K562 (cell line): ENCODE measurements around the gene NPEPL1. TPM values are rescaled to one million over a fixed set of nuclear protein-coding genes. Genes with fewer than 3 reads are reported as not detected.
A peak's percentile ranks its signal among the peaks of the same experiment; 100 is the strongest.

Experiments used
- ARHGAP35 ChIP-seq: fragments of 450-650 bp; IDR thresholded peaks from 2 replicates; pipeline ENCODE4 v1.6.1; 2018; ENCODE audit not compliant: partially characterized antibody
- ATF7 ChIP-seq: fragments of 450-650 bp; IDR thresholded peaks from 2 replicates; pipeline ENCODE4 v1.7.1; 2014; ENCODE audit warnings: mild to moderate bottlenecking, moderate library complexity
- BRD4 ChIP-seq: fragments of 200-600 bp; sonication (generic); IDR thresholded peaks from 2 replicates; pipeline ENCODE4 v1.6.1; 2017; ENCODE audit warnings: inconsistent platforms
- CBFA2T3 ChIP-seq: fragments of 450-650 bp; IDR thresholded peaks from 2 replicates; pipeline ENCODE4 v1.6.1; 2017
- CEBPZ ChIP-seq: fragments of 150-350 bp; IDR thresholded peaks from 2 replicates; pipeline ENCODE4 v1.6.1; 2014; ENCODE audit warnings: low read depth, mild to moderate bottlenecking, low read length, borderline replicate concordance
- GMEB1 ChIP-seq: fragments of 250-450 bp; sonication (Bioruptor Pico); IDR thresholded peaks from 2 replicates; pipeline ENCODE4 v1.4.0; 2020; ENCODE audit warnings: mild to moderate bottlenecking
- POLR2H ChIP-seq: IDR thresholded peaks from 2 replicates; pipeline ENCODE4 v1.6.1; 2016; ENCODE audit warnings: missing genetic modification characterization, low read depth, mild to moderate bottlenecking, control low read depth, missing compliant biosample characterization, moderate library complexity
- SAFB2 ChIP-seq: fragments of 200-400 bp; formaldehyde crosslinking; IDR thresholded peaks from 2 replicates; pipeline ENCODE4 v1.6.1; 2018; ENCODE audit warnings: borderline replicate concordance, low read length, low read depth, moderate library complexity; ENCODE audit not compliant: severe bottlenecking
- SREBF2 ChIP-seq: sonication (generic); formaldehyde crosslinking; IDR thresholded peaks from 2 replicates; pipeline ENCODE4 v1.4.0; 2020; ENCODE audit warnings: mild to moderate bottlenecking, missing genetic modification reagents
- THRB ChIP-seq: fragments of 450-650 bp; formaldehyde crosslinking; conservative IDR thresholded peaks from 2 replicates; pipeline ENCODE4 v1.4.0; 2022; ENCODE audit warnings: mild to moderate bottlenecking, missing genetic modification characterization
- WHSC1 ChIP-seq: IDR thresholded peaks from one replicate; pipeline ENCODE4 v1.6.1; 2012; ENCODE audit warnings: low read length, control low read depth, inconsistent platforms
- ZNF175 ChIP-seq: fragments of 200-800 bp; sonication (Bioruptor generic); IDR thresholded peaks from 2 replicates; pipeline ENCODE4 v1.6.1; 2016; ENCODE audit warnings: low read depth, mild to moderate bottlenecking, missing genetic modification characterization, missing compliant biosample characterization
- ZNF408 ChIP-seq: fragments of 250-450 bp; sonication (Bioruptor Pico); IDR thresholded peaks from 2 replicates; pipeline ENCODE4 v1.4.0; 2020; ENCODE audit warnings: low read depth, mild to moderate bottlenecking, moderate library complexity
- ZNF609 ChIP-seq: sonication (generic); formaldehyde crosslinking; IDR thresholded peaks from 2 replicates; pipeline ENCODE4 v1.8.1; 2023; ENCODE audit warnings: missing genetic modification reagents, mild to moderate bottlenecking, borderline replicate concordance
- ZNF707 ChIP-seq: fragments of 250-450 bp; sonication (Bioruptor Pico); conservative IDR thresholded peaks from 2 replicates; pipeline ENCODE4 v1.8.0; 2022; ENCODE audit warnings: inconsistent platforms, mild to moderate bottlenecking, moderate library complexity
- ZSCAN32 ChIP-seq: fragments of 450-650 bp; formaldehyde crosslinking; IDR thresholded peaks from 2 replicates; pipeline ENCODE4 v1.4.0; 2020; ENCODE audit warnings: mild to moderate bottlenecking, moderate library complexity
- polyA plus RNA-seq, 8 experiments: library from polyadenylated mRNA; depleted of rRNA in 4 of 8; stranded (reverse) in 5 of 8; unstranded in 3 of 8; fragments of >200 nt; fragmentation: Nextera tagmentation in 2 of 8; fragmentation: Illumina TruSeq in 1 of 8; extraction: Ambion mirVana in 2 of 8; extraction: Trizol in 1 of 8; gene quantifications; 2 replicates each; pipeline versions ENCODE4 v1.2.1 to v1.2.3, GENCODE V29; 2011 to 2014; ENCODE audit warnings: inconsistent platforms in 1 of 8, missing spikeins in 1 of 8
- total RNA-seq, 7 experiments: library from RNA; depleted of rRNA in 6 of 7; stranded (reverse); fragments of >200 nt in 6 of 7; fragmentation: Illumina TruSeq in 2 of 7; extraction: Trizol in 2 of 7; gene quantifications; 2 replicates each; pipeline versions ENCODE4 v1.2.1 to v1.2.3, GENCODE V29; 2011 to 2021; ENCODE audit warnings: low replicate concordance in 1 of 7

Gene NPEPL1
- total and polyA plus RNA-seq, 9 of the 15 experiments (the other 6 are each of a cell fraction or from before 2014, with no cell fraction given), result 0.04 to 5.6 (median 0.94) TPM

- TF ChIP-seq CEBPZ, result no peak
- TF ChIP-seq BRD4, result no peak
- TF ChIP-seq ATF7, result 0 out of 2 replicates have a peak, but pooled peaks have one; percentile 17
- no peak for TF ChIP-seq ZNF175 (CRISPR knock-in tag)
- no peak for TF ChIP-seq ZSCAN32
- no peak for TF ChIP-seq CBFA2T3
- no peak for TF ChIP-seq ARHGAP35
- TF ChIP-seq SAFB2, result no peak
- no peak for TF ChIP-seq WHSC1
- 0 out of 2 replicates have a peak, but pooled peaks have one; percentile 1 for TF ChIP-seq POLR2H (tag)
- no peak for TF ChIP-seq SREBF2
- peak; percentile 43; the same call in 1 of the 2 replicates for TF ChIP-seq THRB (CRISPR knock-in tag)
- no peak for TF ChIP-seq GMEB1 (CRISPR knock-in tag)
- no peak for TF ChIP-seq ZNF707
- TF ChIP-seq ZNF609, result no peak
- TF ChIP-seq ZNF408 (CRISPR knock-in tag), result no peak
These were observed 39.9 kb upstream of the NPEPL1 start (continued) for GRCh38 chr20:58652606-58653294.
